SU-DHL-6 (cell line): ENCODE measurements around the gene OPN1MW2.
"Not testable (repeated sequence)": the region's sequence is repeated elsewhere in the genome, so short reads cannot be mapped to it uniquely, and the experiment has no call there.

ENCODE experiments used
- H2AFZ ChIP-seq: fragments of 200-600 bp; sonication (generic); 2 replicates; pipeline ENCODE4 v1.6.1; 2014; ENCODE audit warnings: low read depth, mild to moderate bottlenecking, moderate library complexity, mixed read lengths, antibody characterized with exemption, low read length; ENCODE audit not compliant: severe bottlenecking
- H3F3A ChIP-seq: fragments of 200-600 bp; shearing (Covaris generic); 2 replicates; pipeline ENCODE4 v1.6.0; 2016; ENCODE audit warnings: antibody characterized with exemption, mild to moderate bottlenecking; ENCODE audit not compliant: insufficient read depth
- H3K27ac ChIP-seq: fragments of 200-600 bp; sonication (generic); 2 replicates; pipeline ENCODE4 v1.5.1; 2016; ENCODE audit warnings: low read depth, mild to moderate bottlenecking, low read length, moderate library complexity, mixed read lengths
- H3K27me3 ChIP-seq: fragments of 200-600 bp; sonication (generic), shearing (Covaris generic); 2 replicates; pipeline ENCODE4 v1.6.0; 2014; ENCODE audit warnings: mild to moderate bottlenecking, low read length
- H3K36me3 ChIP-seq: fragments of 200-600 bp; sonication (generic); 2 replicates; pipeline ENCODE4 v1.6.1; 2014; ENCODE audit warnings: mild to moderate bottlenecking, low read length, mixed read lengths
- H3K4me2 ChIP-seq: fragments of 300-600, 200-600 bp; shearing (Covaris generic), sonication (generic); 2 replicates; pipeline ENCODE4 v1.6.0; 2014; ENCODE audit warnings: low read length, low read depth, mild to moderate bottlenecking; ENCODE audit not compliant: poor library complexity, severe bottlenecking
- H3K4me3 ChIP-seq: fragments of 200-600 bp; sonication (generic); 2 replicates; pipeline ENCODE4 v1.5.1; 2014; ENCODE audit warnings: antibody characterized with exemption, low read length, mild to moderate bottlenecking, mixed read lengths; ENCODE audit not compliant: insufficient read depth, poor library complexity, severe bottlenecking
- H3K79me2 ChIP-seq: fragments of 200-600 bp; sonication (generic); 2 replicates; pipeline ENCODE4 v1.6.1; 2014; ENCODE audit warnings: mild to moderate bottlenecking, low read length, moderate library complexity; ENCODE audit not compliant: insufficient read depth
- H3K9ac ChIP-seq: fragments of 200-600 bp; sonication (generic); 2 replicates; pipeline ENCODE4 v1.7.0; 2014; ENCODE audit warnings: mild to moderate bottlenecking, low read length
- H3K9me2 ChIP-seq: fragments of 200-600 bp; sonication (generic); replicated peaks from 2 replicates; pipeline ENCODE4 v1.6.1; 2014; ENCODE audit warnings: low read length; ENCODE audit not compliant: insufficient read depth
- H3K9me3 ChIP-seq: fragments of 200-600 bp; sonication (generic); 2 replicates; pipeline ENCODE4 v1.6.1; 2014; ENCODE audit warnings: low read length, mixed read lengths; ENCODE audit not compliant: insufficient read depth
- H4K20me1 ChIP-seq: fragments of 200-600 bp; sonication (generic); 2 replicates; pipeline ENCODE4 v1.6.1; 2014; ENCODE audit warnings: low read depth, mild to moderate bottlenecking, antibody characterized with exemption, low read length, moderate library complexity, mixed read lengths

Gene OPN1MW2

DNA sequence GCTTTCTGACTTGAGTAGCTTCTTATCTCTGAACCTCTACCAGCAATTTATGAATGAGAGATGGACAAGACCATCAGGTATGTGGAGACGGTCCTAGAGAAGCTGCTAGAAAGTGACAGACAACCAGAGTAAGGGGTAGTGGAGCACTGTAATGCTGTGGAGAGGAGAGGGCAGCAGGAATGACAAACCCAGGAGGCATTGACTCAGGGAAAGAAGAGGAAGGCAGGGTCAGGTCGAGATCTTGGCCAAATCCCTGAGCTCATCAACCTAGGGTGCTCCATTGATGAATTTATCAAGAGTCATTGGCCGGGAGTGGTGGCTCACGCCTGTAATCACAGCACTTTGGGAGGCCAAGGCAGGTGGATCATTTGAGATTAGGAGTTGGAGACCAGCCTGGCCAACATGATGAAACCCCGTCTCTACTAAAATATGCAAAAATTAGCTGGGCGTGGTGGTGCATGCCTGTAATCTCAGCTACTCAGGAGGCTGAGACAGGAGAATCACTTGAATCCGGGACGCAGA, 20.5 kb downstream of the OPN1MW2 start:
- not testable (repeated sequence) for H4K20me1 ChIP-seq, H3K27me3 ChIP-seq, H3F3A ChIP-seq, H3K9me2 ChIP-seq, H2AFZ ChIP-seq, H3K9me3 ChIP-seq, H3K27ac ChIP-seq, H3K4me3 ChIP-seq, H3K36me3 ChIP-seq, H3K4me2 ChIP-seq, H3K79me2 ChIP-seq, H3K9ac ChIP-seq

GRCh38 chrX:154247377-154248045, 28.0 kb downstream of the OPN1MW2 start:
- H3K4me3 ChIP-seq, H3K4me2 ChIP-seq, H3F3A ChIP-seq, H4K20me1 ChIP-seq, H3K27ac ChIP-seq, H3K36me3 ChIP-seq, H3K9ac ChIP-seq, H3K79me2 ChIP-seq, H2AFZ ChIP-seq, H3K27me3 ChIP-seq, H3K9me2 ChIP-seq, H3K9me3 ChIP-seq: not testable (repeated sequence)

GRCh38 chrX:154248076-154248475, 28.5 kb downstream of the OPN1MW2 start:
- H3K27ac ChIP-seq, H3K4me2 ChIP-seq, H3K9me2 ChIP-seq, H3K9ac ChIP-seq, H3K27me3 ChIP-seq, H2AFZ ChIP-seq, H3K79me2 ChIP-seq, H4K20me1 ChIP-seq, H3F3A ChIP-seq, H3K4me3 ChIP-seq, H3K9me3 ChIP-seq, H3K36me3 ChIP-seq: not testable (repeated sequence)

- not testable (repeated sequence) for H2AFZ ChIP-seq, H3K4me3 ChIP-seq, H3K79me2 ChIP-seq, H3K27ac ChIP-seq, H3F3A ChIP-seq, H4K20me1 ChIP-seq, H3K9me2 ChIP-seq, H3K27me3 ChIP-seq, H3K4me2 ChIP-seq, H3K9ac ChIP-seq, H3K36me3 ChIP-seq, H3K9me3 ChIP-seq
These were observed 37.7 kb downstream of the OPN1MW2 start, which contains the start of gene OPN1MW3 for GRCh38 chrX:154257282-154257681. Gene OPN1MW3, plus strand, starts transcription at chrX:154257582. Its CDS starts 38 bp downstream, at chrX:154257620.

- not testable (repeated sequence) for H4K20me1 ChIP-seq, H3K9me2 ChIP-seq, H3K36me3 ChIP-seq, H3F3A ChIP-seq, H2AFZ ChIP-seq, H3K27ac ChIP-seq, H3K9ac ChIP-seq, H3K4me3 ChIP-seq, H3K79me2 ChIP-seq, H3K27me3 ChIP-seq, H3K4me2 ChIP-seq, H3K9me3 ChIP-seq
These were observed 39.2 kb downstream of the OPN1MW2 start for GRCh38 chrX:154258711-154259110.

- not testable (repeated sequence) for H3K79me2 ChIP-seq, H3K9me3 ChIP-seq, H3K36me3 ChIP-seq, H2AFZ ChIP-seq, H3K27me3 ChIP-seq, H3K4me3 ChIP-seq, H4K20me1 ChIP-seq, H3F3A ChIP-seq, H3K9me2 ChIP-seq, H3K4me2 ChIP-seq, H3K9ac ChIP-seq, H3K27ac ChIP-seq
These were observed 43.5 kb downstream of the OPN1MW2 start for GRCh38 chrX:154263072-154263471.

DNA sequence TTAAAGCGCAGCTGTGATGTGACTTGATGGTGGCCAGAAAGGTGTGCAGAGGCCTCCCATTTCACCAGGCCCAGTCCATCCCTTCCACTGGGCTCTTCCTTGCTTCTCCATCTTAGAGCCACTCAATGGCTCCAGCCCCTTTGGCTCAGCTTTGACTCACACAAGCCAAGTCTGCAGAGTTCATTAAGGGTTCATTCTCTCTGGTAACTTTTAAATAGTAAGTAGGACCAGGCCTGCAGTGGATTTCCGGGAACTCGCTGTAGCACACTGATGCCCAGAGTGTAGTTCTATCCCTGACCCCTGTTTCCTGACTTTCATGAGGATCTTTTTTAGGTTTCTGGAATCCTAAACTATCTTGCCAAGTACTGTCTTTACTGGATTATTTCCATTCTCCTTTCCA, 49.7 kb downstream of the OPN1MW2 start:
- not testable (repeated sequence) for H3K9me2 ChIP-seq, H3K9ac ChIP-seq, H3K79me2 ChIP-seq, H3K9me3 ChIP-seq, H3F3A ChIP-seq, H2AFZ ChIP-seq, H3K36me3 ChIP-seq, H3K4me2 ChIP-seq, H3K27ac ChIP-seq, H3K4me3 ChIP-seq, H3K27me3 ChIP-seq, H4K20me1 ChIP-seq
